WTC11 (cell line): ENCODE data around the gene WASHC3. TPM values are rescaled to one million over a fixed set of nuclear protein-coding genes. Genes with fewer than 3 reads are reported as not detected.

Experiments used
- ATAC-seq: fragments of 200-7000 bp; cut with Tn5 transposase; 2 replicates; pipeline ENCODE4 v1.10.0; 2021; ENCODE audit warnings: mild to moderate bottlenecking, moderate library complexity
- CTCF ChIA-PET: fragments of 300-600 bp; sonication (Branson Sonifier 250); formaldehyde crosslinking; loops from one replicate; lab custom pipeline; 2021; ENCODE audit warnings: antibody characterized with exemption; lab: Charles Lee
- POLR2A ChIA-PET: fragments of 350-600 bp; sonication (Branson Sonifier 250); formaldehyde crosslinking; loops from one replicate; lab custom pipeline; 2021; ENCODE audit warnings: antibody characterized with exemption; lab: Charles Lee
- DNase-seq: peaks from one replicate; pipeline ENCODE4 v3.0.0; 2021; ENCODE audit warnings: low spot score
- H3K27ac Mint-ChIP-seq: 2 replicates; pipeline ENCODE4 v1.8.0; 2021; ENCODE audit warnings: mixed read lengths
- H3K27me3 Mint-ChIP-seq: 2 replicates; pipeline ENCODE4 v1.8.0; 2021; ENCODE audit warnings: low read depth, mild to moderate bottlenecking, moderate library complexity, mixed read lengths
- H3K36me3 Mint-ChIP-seq: 2 replicates; pipeline ENCODE4 v1.8.0; 2021; ENCODE audit warnings: mixed read lengths
- H3K4me1 Mint-ChIP-seq: 2 replicates; pipeline ENCODE4 v1.8.0; 2022; ENCODE audit warnings: mixed read lengths
- H3K4me3 Mint-ChIP-seq: 2 replicates; pipeline ENCODE4 v1.8.0; 2021; ENCODE audit warnings: mild to moderate bottlenecking, moderate library complexity, mixed read lengths
- H3K9me3 Mint-ChIP-seq: 2 replicates; pipeline ENCODE4 v1.8.0; 2021; ENCODE audit warnings: mixed read lengths
- ETV6 ChIP-seq: sonication (generic); formaldehyde crosslinking; IDR thresholded peaks from 2 replicates; pipeline ENCODE4 v1.8.1; 2022; ENCODE audit warnings: mild to moderate bottlenecking, missing genetic modification reagents
- GRHL2 ChIP-seq: fragments of 250-450 bp; sonication (Bioruptor Pico); IDR thresholded peaks from 2 replicates; pipeline ENCODE4 v1.8.0; 2022; ENCODE audit warnings: mild to moderate bottlenecking, moderate library complexity; ENCODE audit not compliant: insufficient replicate concordance, severe bottlenecking
- HMGA2 ChIP-seq: fragments of 250-450 bp; sonication (Bioruptor Pico); IDR thresholded peaks from 2 replicates; pipeline ENCODE4 v1.4.0; 2021; ENCODE audit warnings: mild to moderate bottlenecking, moderate library complexity
- IRF2 ChIP-seq: sonication (generic); formaldehyde crosslinking; IDR thresholded peaks from 2 replicates; pipeline ENCODE4 v1.8.0; 2022; ENCODE audit warnings: low read depth, missing genetic modification reagents, borderline replicate concordance
- MXD4 ChIP-seq: fragments of 250-450 bp; sonication (Bioruptor Pico); IDR thresholded peaks from 2 replicates; pipeline ENCODE4 v1.8.0; 2021; ENCODE audit warnings: mild to moderate bottlenecking, moderate library complexity, borderline replicate concordance
- OVOL2 ChIP-seq: fragments of 250-450 bp; sonication (Bioruptor Pico); IDR thresholded peaks from 2 replicates; pipeline ENCODE4 v1.9.0; 2021; ENCODE audit warnings: mild to moderate bottlenecking, borderline replicate concordance
- USF1 ChIP-seq: sonication (generic); formaldehyde crosslinking; IDR thresholded peaks from 2 replicates; pipeline ENCODE4 v1.8.0; 2022; ENCODE audit warnings: mild to moderate bottlenecking, missing genetic modification reagents
- ZNF232 ChIP-seq: sonication (generic); formaldehyde crosslinking; IDR thresholded peaks from 2 replicates; pipeline ENCODE4 v1.8.0; 2022; ENCODE audit warnings: mild to moderate bottlenecking, missing genetic modification reagents
- ZNF263 ChIP-seq: sonication (generic); formaldehyde crosslinking; IDR thresholded peaks from 2 replicates; pipeline ENCODE4 v1.8.1; 2022; ENCODE audit warnings: low read depth, mild to moderate bottlenecking, moderate library complexity, missing genetic modification reagents
- total RNA-seq: library from RNA; stranded (reverse); gene quantifications from 3 replicates; pipeline ENCODE4 v1.2.3, GENCODE V29; 2021
- TF ChIP-seq, protein P1 (sequence below): fragments of 250-450 bp; sonication (Bioruptor Pico); IDR thresholded peaks from 2 replicates; pipeline ENCODE4 v1.9.0; 2021; ENCODE audit warnings: mild to moderate bottlenecking, borderline replicate concordance
- TF ChIP-seq, protein P2 (sequence below): sonication (generic); formaldehyde crosslinking; conservative IDR thresholded peaks from 2 replicates; pipeline ENCODE4 v1.8.1; 2023; ENCODE audit warnings: mild to moderate bottlenecking, low read depth, missing genetic modification reagents, moderate library complexity

The WASHC3 gene
- total RNA-seq, 1 experiment from 2014 or later: 6.0 TPM

- H3K27me3 Mint-ChIP-seq: no peaks in the 10 kb centered on the region
- no peaks in the 10 kb centered on the region for H3K36me3 Mint-ChIP-seq
- H3K27ac Mint-ChIP-seq: no peak overlapping the region
- POLR2A ChIA-PET: interaction anchor here (0.6 kb wide), 1 partner anchor 100 kb away, joined by 3 read pairs; no protein-coding TSS in a partner anchor
- DNase-seq (no peak), ATAC-seq (no peak)
- CTCF ChIA-PET: no interaction called here
- TF ChIP-seq ETV6 (CRISPR knock-in tag) (no peak), IRF2 (CRISPR knock-in tag) (no peak), USF1 (CRISPR knock-in tag) (no peak), MXD4 (CRISPR knock-in tag) (no peak), ZNF232 (CRISPR knock-in tag) (no peak)
- TF ChIP-seq, protein P1, sequence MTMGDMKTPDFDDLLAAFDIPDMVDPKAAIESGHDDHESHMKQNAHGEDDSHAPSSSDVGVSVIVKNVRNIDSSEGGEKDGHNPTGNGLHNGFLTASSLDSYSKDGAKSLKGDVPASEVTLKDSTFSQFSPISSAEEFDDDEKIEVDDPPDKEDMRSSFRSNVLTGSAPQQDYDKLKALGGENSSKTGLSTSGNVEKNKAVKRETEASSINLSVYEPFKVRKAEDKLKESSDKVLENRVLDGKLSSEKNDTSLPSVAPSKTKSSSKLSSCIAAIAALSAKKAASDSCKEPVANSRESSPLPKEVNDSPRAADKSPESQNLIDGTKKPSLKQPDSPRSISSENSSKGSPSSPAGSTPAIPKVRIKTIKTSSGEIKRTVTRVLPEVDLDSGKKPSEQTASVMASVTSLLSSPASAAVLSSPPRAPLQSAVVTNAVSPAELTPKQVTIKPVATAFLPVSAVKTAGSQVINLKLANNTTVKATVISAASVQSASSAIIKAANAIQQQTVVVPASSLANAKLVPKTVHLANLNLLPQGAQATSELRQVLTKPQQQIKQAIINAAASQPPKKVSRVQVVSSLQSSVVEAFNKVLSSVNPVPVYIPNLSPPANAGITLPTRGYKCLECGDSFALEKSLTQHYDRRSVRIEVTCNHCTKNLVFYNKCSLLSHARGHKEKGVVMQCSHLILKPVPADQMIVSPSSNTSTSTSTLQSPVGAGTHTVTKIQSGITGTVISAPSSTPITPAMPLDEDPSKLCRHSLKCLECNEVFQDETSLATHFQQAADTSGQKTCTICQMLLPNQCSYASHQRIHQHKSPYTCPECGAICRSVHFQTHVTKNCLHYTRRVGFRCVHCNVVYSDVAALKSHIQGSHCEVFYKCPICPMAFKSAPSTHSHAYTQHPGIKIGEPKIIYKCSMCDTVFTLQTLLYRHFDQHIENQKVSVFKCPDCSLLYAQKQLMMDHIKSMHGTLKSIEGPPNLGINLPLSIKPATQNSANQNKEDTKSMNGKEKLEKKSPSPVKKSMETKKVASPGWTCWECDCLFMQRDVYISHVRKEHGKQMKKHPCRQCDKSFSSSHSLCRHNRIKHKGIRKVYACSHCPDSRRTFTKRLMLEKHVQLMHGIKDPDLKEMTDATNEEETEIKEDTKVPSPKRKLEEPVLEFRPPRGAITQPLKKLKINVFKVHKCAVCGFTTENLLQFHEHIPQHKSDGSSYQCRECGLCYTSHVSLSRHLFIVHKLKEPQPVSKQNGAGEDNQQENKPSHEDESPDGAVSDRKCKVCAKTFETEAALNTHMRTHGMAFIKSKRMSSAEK: no peak
- TF ChIP-seq, protein P2, sequence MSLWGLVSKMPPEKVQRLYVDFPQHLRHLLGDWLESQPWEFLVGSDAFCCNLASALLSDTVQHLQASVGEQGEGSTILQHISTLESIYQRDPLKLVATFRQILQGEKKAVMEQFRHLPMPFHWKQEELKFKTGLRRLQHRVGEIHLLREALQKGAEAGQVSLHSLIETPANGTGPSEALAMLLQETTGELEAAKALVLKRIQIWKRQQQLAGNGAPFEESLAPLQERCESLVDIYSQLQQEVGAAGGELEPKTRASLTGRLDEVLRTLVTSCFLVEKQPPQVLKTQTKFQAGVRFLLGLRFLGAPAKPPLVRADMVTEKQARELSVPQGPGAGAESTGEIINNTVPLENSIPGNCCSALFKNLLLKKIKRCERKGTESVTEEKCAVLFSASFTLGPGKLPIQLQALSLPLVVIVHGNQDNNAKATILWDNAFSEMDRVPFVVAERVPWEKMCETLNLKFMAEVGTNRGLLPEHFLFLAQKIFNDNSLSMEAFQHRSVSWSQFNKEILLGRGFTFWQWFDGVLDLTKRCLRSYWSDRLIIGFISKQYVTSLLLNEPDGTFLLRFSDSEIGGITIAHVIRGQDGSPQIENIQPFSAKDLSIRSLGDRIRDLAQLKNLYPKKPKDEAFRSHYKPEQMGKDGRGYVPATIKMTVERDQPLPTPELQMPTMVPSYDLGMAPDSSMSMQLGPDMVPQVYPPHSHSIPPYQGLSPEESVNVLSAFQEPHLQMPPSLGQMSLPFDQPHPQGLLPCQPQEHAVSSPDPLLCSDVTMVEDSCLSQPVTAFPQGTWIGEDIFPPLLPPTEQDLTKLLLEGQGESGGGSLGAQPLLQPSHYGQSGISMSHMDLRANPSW (CRISPR knock-in tag): no peak
- no peaks in the 10 kb centered on the region for H3K4me1 Mint-ChIP-seq
- H3K9me3 Mint-ChIP-seq: no peaks in the 10 kb centered on the region
- H3K4me3 Mint-ChIP-seq: no peak overlapping the region
Observed at GRCh38 chr12:102050660-102051430, 10.9 kb downstream of the WASHC3 start.

DNA sequence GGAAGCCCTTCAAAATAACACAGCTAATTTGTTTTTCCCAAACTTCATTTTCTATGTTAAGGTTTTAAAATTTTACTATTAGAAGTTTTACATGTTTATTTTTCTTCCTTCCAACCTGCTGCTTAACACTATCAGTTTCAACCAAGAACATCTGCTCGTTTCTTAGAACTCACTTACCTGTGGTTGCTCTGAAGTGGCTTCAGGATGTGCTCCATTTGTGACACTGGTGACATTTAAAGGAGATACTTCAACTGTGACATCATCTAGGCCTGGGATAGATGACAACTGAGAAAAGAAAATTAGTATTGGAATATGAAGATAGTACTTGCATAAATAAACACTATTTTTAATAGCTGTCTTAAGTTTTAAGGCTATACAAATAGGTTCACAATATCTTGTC, 17.9 kb downstream of the WASHC3 start:
- Mint-ChIP-seq H3K27me3 (no peaks in the 10 kb centered on the region), H3K4me1 (no peaks in the 10 kb centered on the region), H3K27ac (no peak overlapping the region), H3K4me3 (no peak overlapping the region), H3K36me3 (no peaks in the 10 kb centered on the region), H3K9me3 (no peaks in the 10 kb centered on the region)
- TF ChIP-seq GRHL2 (no peak), ZNF263 (CRISPR knock-in tag) (no peak), HMGA2 (CRISPR knock-in tag) (no peak), OVOL2 (no peak)
- TF ChIP-seq, protein P1: no peak
- ChIA-PET POLR2A (no interaction called here), CTCF (no interaction called here)
- ATAC-seq (no peak), DNase-seq (no peak)
